Spleen (tissue), 13 donors: ENCODE measurements around the gene LMO4. TPM values are rescaled to one million over a fixed set of nuclear protein-coding genes. Genes with fewer than 3 reads are reported as not detected.
A peak's percentile ranks its signal among the peaks of the same experiment; 100 is the strongest.

Experiments used
- DNase-seq: peaks from one replicate; pipeline ENCODE4 v3.0.0-alpha.2; 2020
- H3K27ac ChIP-seq, 8 donors: fragments of 200-600 bp; sonication (generic) in 7 of 8; 1 replicate in 4 of 8; 2 replicates in 4 of 8; pipeline versions ENCODE4 v1.5.0 to v1.8.0; 2016 to 2021; ENCODE audit warnings: inconsistent platforms in 4 of 8, mild to moderate bottlenecking in 4 of 8, moderate library complexity in 1 of 8
- H3K27me3 ChIP-seq, 7 donors: fragments of 200-600 bp; sonication (generic) in 6 of 7; replicated peaks in 1 of 7; 1 replicate in 4 of 7; 2 replicates in 3 of 7; pipeline versions ENCODE4 v1.5.0 to v1.8.0; 2016 to 2021; ENCODE audit warnings: inconsistent platforms in 3 of 7, mild to moderate bottlenecking in 1 of 7
- H3K36me3 ChIP-seq, 6 donors: fragments of 200-600 bp; sonication (generic) in 5 of 6; 1 replicate in 4 of 6; 2 replicates in 2 of 6; pipeline versions ENCODE4 v1.5.0 to v1.8.0; 2016 to 2021; ENCODE audit warnings: inconsistent platforms in 2 of 6
- H3K4me1 ChIP-seq, 6 donors: fragments of 200-600 bp; sonication (generic) in 5 of 6; 1 replicate in 3 of 6; 2 replicates in 3 of 6; pipeline versions ENCODE4 v1.5.0 to v1.8.0; 2016 to 2021; ENCODE audit warnings: inconsistent platforms in 3 of 6
- H3K4me3 ChIP-seq, 8 donors: fragments of 200-600 bp; sonication (generic) in 7 of 8; 1 replicate in 4 of 8; 2 replicates in 4 of 8; pipeline versions ENCODE4 v1.5.0 to v1.8.0; 2016 to 2021; ENCODE audit warnings: inconsistent platforms in 4 of 8, mild to moderate bottlenecking in 4 of 8, moderate library complexity in 2 of 8
- H3K9me3 ChIP-seq, 8 donors: fragments of 200-600 bp; sonication (generic) in 7 of 8; 1 replicate in 4 of 8; 2 replicates in 4 of 8; pipeline versions ENCODE4 v1.5.0 to v1.8.0; 2016 to 2021; ENCODE audit warnings: inconsistent platforms in 4 of 8
- POLR2A ChIP-seq, 3 donors: fragments of 450-650 bp; IDR thresholded peaks; one replicate each; pipeline ENCODE4 v1.5.1; 2017; ENCODE audit warnings: antibody characterized with exemption in 3 of 3, mild to moderate bottlenecking in 1 of 3
- POLR2AphosphoS5 ChIP-seq, 3 donors: sonication (generic); formaldehyde crosslinking; IDR thresholded peaks; one replicate each; pipeline ENCODE4 v1.5.1; 2017; ENCODE audit warnings: antibody characterized with exemption in 3 of 3
- WGBS, 5 donors: extraction: QIAGEN DNeasy Blood & Tissue Kit in 3 of 5; methylation state at CpG; one replicate each; pipeline versions ENCODE4 v1.1.5 to v1.1.7; 2013 to 2018; 5-methylcytosine and 5-hydroxymethylcytosine counted together
- intact Hi-C: fragments of 100-400 bp; cut with DNase I; formaldehyde crosslinking; loops from one replicate; pipeline ENCODE4 v1.15.0; 2023; ENCODE audit warnings: low total_unique reads
- long read RNA-seq, 2 donors: transcript quantifications; one replicate each; lab custom pipeline, GENCODE V29; 2026
- polyA plus RNA-seq, 3 donors: library from polyadenylated mRNA; stranded (reverse); fragments of 200-250 nt; gene quantifications; one replicate each; pipeline ENCODE4 v1.2.1, GENCODE V29; 2013
- total RNA-seq, 7 donors: library from RNA; depleted of rRNA in 3 of 7; stranded (reverse); fragments of >200 nt in 3 of 7; fragmentation: NEBNext Ultra II Directional in 4 of 7; extraction: Animal tissue kit (Norgen Biotek cat#: 25700) in 4 of 7; gene quantifications; one replicate each; pipeline versions ENCODE4 v1.1.0 to v1.2.1, GENCODE V29; 2016 to 2021
- TF ChIP-seq, protein P1 (sequence below), 11 experiments: fragments of 200-600 bp in 7 of 11; fragments of 450-650 bp in 4 of 11; sonication (generic) in 4 of 11; IDR thresholded peaks in 8 of 11; conservative IDR thresholded peaks in 3 of 11; 1 replicate in 7 of 11; 2 replicates in 4 of 11; pipeline versions ENCODE4 v1.4.0 to v1.8.0; 2016 to 2021; ENCODE audit warnings: antibody characterized with exemption in 11 of 11, inconsistent platforms in 4 of 11, mild to moderate bottlenecking in 1 of 11
- donor health status: healthy with polysubstance abuse.
- donor health status: DM: no; HTN: no; CAD: no; lungs with moderate emphysema.
- donor health status: DM: no; HTN: no; CAD: no.
- donor health status: Bipolar disorder and iron deficiency.
- donor health status: healthy.
- donor health status: DM: no; HTN: no; CAD: no.
- donor health status: DM: yes; HTN: yes; CAD: no.

The LMO4 gene, protein sequence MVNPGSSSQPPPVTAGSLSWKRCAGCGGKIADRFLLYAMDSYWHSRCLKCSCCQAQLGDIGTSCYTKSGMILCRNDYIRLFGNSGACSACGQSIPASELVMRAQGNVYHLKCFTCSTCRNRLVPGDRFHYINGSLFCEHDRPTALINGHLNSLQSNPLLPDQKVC
- total RNA-seq (10 to 100 TPM; 31.2 to 63.0 (median 45.8) TPM), polyA plus RNA-seq (10 to 100 TPM; 37.1 to 63.8 (median 50.3) TPM)
- long read RNA-seq, donor 1, full-length matches to known transcripts: 48 of 166 reads
- long read RNA-seq, donor 1, partial matches to known transcripts: 118 of 166 reads
- long read RNA-seq, donor 1, other reads (novel, unspliced or antisense): 0 of 166 reads
- long read RNA-seq, donor 2, full-length matches to known transcripts: 21 of 21 reads
- long read RNA-seq, donor 2, partial matches to known transcripts: 0 of 21 reads
- long read RNA-seq, donor 2, other reads (novel, unspliced or antisense): 0 of 21 reads

DNA sequence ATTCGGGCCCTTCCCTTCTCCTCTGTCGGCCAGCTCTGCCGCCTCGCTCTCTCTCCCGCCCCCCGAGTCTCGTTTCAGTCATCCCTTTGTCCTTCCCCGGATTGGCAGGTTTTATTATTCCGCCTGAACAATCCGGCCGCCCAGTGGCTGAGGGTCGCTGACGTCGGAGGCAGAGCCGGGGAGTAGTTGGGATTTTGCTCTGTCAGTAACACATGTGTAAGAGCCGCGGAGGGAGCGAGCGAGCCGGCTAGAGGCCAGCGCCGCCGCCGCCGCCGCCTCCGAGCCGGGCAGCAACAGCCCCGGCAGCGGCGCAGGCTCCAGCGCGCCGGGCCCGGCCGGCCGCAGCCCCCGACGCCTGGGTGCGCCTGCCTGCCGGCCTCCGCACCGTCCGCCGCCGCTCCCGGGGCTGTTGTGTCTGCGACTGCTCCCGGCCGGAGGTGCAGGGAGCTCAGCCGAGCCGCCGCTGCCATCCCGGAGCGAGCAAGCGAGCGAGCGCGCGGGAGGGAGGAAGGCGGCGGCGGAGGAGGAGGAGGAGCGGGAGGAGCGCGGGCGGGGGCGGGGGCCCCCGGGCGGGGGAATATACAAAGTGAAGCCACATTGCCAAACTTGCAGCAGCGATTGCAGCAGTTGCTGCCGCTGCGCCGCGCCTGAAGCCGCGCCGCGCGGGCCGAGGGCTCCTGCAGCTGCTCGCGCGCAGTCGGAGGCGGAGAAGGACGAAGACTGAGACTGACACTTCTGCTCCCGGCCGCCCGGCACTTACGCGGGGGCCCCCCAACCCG lies at the start of gene LMO4:
Gene LMO4, plus strand, starts transcription at position 609 of the 779 bp plus-strand sequence. CDS start 3,136 bp downstream, outside the sequence.
- peaks cover 0 to 14% (median 0%) of the 10 kb centered on the region in 6 donors for H3K36me3 ChIP-seq
- H3K27ac ChIP-seq: peak within 1 kb of the TSS; percentile 94 to 98 (median 96)
- H3K4me1 ChIP-seq: peaks cover 11 to 56% (median 40%) of the 10 kb centered on the region in 6 donors
- 0 to 1% (median 0%) methylated on average over 46 to 93 of the region's 93 CpGs for WGBS, 5 donors
- no peaks in the 10 kb centered on the region for H3K9me3 ChIP-seq
- TF ChIP-seq, protein P1, sequence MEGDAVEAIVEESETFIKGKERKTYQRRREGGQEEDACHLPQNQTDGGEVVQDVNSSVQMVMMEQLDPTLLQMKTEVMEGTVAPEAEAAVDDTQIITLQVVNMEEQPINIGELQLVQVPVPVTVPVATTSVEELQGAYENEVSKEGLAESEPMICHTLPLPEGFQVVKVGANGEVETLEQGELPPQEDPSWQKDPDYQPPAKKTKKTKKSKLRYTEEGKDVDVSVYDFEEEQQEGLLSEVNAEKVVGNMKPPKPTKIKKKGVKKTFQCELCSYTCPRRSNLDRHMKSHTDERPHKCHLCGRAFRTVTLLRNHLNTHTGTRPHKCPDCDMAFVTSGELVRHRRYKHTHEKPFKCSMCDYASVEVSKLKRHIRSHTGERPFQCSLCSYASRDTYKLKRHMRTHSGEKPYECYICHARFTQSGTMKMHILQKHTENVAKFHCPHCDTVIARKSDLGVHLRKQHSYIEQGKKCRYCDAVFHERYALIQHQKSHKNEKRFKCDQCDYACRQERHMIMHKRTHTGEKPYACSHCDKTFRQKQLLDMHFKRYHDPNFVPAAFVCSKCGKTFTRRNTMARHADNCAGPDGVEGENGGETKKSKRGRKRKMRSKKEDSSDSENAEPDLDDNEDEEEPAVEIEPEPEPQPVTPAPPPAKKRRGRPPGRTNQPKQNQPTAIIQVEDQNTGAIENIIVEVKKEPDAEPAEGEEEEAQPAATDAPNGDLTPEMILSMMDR (IDR thresholded peaks at IDR 0.05 in 8 of 11, conservative IDR thresholded peaks at IDR 0.05 in 3 of 11): peak in 2 of 11 experiments; percentile 4 to 8
- TF ChIP-seq POLR2AphosphoS5 (IDR thresholded peaks at IDR 0.05) (peak; percentile 91 to 98 (median 95)), POLR2A (IDR thresholded peaks at IDR 0.05) (peak; percentile 72 to 94 (median 80))
- H3K27me3 ChIP-seq: no peaks in the 10 kb centered on the region
- peak; percentile 97 for DNase-seq
- peak within 1 kb of the TSS; percentile 58 to 91 (median 74) for H3K4me3 ChIP-seq
- intact Hi-C loops: loop anchor here (10.0 kb wide), 1 partner anchor 626 kb away; no protein-coding TSS in a partner anchor

DNA sequence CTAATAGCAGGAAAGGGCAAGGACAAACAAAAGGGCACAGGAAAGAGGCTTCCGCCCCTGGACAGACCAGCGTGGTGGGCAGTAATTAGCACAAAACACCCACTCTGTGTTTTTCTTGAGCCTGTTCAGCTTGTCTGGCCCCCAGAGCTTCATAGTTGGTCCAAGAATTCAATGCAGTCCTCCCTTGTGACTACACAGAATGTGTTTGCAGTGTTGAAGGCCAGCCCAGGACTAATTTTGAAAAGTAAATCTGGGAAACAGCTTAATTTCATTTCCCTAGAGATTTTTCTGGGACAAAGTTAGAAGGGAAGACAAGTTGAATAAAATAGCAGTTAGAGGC lies 49.2 kb upstream of the LMO4 start:
- intact Hi-C loops: no loop called here
- Histone ChIP-seq H3K9me3 (no peaks in the 10 kb centered on the region), H3K27me3 (no peaks in the 10 kb centered on the region), H3K36me3 (no peaks in the 10 kb centered on the region), H3K4me3 (no peak overlapping the region), H3K4me1 (peaks cover 0 to 10% (median 3%) of the 10 kb centered on the region in 6 donors), H3K27ac (peak overlapping the region in 7 of 8 donors; percentile 22 to 55 (median 37))
- no peak for DNase-seq
- WGBS, 5 donors: 55 to 69% (median 62%) methylated on average over 2 of the region's 2 CpGs
- TF ChIP-seq, protein P1 (IDR thresholded peaks at IDR 0.05 in 8 of 11, conservative IDR thresholded peaks at IDR 0.05 in 3 of 11): no peak
- no peak for TF ChIP-seq POLR2A (IDR thresholded peaks at IDR 0.05)
- TF ChIP-seq POLR2AphosphoS5 (IDR thresholded peaks at IDR 0.05): no peak

DNA sequence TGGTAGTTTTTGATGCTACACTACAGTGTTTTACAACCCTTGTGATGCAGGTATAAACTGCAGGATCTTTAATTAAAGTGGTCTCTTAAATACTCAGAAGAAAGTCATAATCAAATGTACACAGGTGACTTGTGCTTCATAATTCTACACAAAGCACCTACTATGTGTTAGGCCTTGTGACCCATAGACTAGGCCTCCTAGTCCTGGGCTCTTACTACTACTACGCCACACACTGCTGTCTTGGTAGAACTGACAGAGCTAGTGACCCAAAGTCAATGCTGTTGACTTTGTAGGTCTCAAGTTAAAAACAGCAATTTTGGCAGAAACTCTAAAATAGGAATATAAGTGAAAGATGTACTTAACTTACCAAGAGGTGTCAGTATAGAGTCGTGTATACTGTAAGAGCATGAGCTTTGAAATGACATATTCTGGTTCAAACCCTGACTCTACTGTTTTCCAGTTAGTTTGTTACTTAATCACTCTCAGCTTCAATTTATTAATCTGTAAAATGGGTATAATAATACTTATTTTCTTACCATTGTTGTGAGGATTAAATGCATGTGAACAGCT lies 48.6 kb upstream of the LMO4 start:
- WGBS, 5 donors: 61 to 79% (median 73%) methylated on average over 2 of the region's 2 CpGs
- Histone ChIP-seq H3K9me3 (no peaks in the 10 kb centered on the region), H3K27me3 (no peaks in the 10 kb centered on the region), H3K27ac (peak overlapping the region in 7 of 8 donors; percentile 22 to 55 (median 37)), H3K4me3 (no peak overlapping the region), H3K36me3 (no peaks in the 10 kb centered on the region), H3K4me1 (peaks cover 0 to 10% (median 3%) of the 10 kb centered on the region in 6 donors)
- no peak for DNase-seq
- intact Hi-C loops: loop anchor here (10.0 kb wide), 1 partner anchor 785 kb away; no protein-coding TSS in a partner anchor
- no peak for TF ChIP-seq POLR2AphosphoS5 (IDR thresholded peaks at IDR 0.05)
- TF ChIP-seq, protein P1 (IDR thresholded peaks at IDR 0.05 in 8 of 11, conservative IDR thresholded peaks at IDR 0.05 in 3 of 11): no peak
- no peak for TF ChIP-seq POLR2A (IDR thresholded peaks at IDR 0.05)
